Ishikawa (cell line): ENCODE measurements around the gene GABRA5.

Experiments used
- CEBPB ChIP-seq: IDR thresholded peaks from 2 replicates; pipeline ENCODE4 v1.6.1; 2012
- CREB1 ChIP-seq: IDR thresholded peaks from 2 replicates; pipeline ENCODE4 v1.6.1; 2012; ENCODE audit warnings: low read depth
- EGR1 ChIP-seq: IDR thresholded peaks from 2 replicates; pipeline ENCODE4 v1.6.1; 2012
- EP300 ChIP-seq: IDR thresholded peaks from 2 replicates; pipeline ENCODE4 v1.6.1; 2012; ENCODE audit warnings: borderline replicate concordance
- FOXM1 ChIP-seq: IDR thresholded peaks from 2 replicates; pipeline ENCODE4 v1.6.1; 2012; ENCODE audit warnings: low read depth, borderline replicate concordance
- MAX ChIP-seq: IDR thresholded peaks from 2 replicates; pipeline ENCODE4 v1.6.1; 2012
- NFIC ChIP-seq: IDR thresholded peaks from 2 replicates; pipeline ENCODE4 v1.6.1; 2012
- RAD21 ChIP-seq: IDR thresholded peaks from 2 replicates; pipeline ENCODE4 v1.6.1; 2012; ENCODE audit warnings: low read depth
- REST ChIP-seq: IDR thresholded peaks from 2 replicates; pipeline ENCODE4 v1.6.1; 2012; ENCODE audit warnings: low read depth, mild to moderate bottlenecking
- TAF1 ChIP-seq: IDR thresholded peaks from 2 replicates; pipeline ENCODE4 v1.6.1; 2012; ENCODE audit warnings: low read depth, mild to moderate bottlenecking
- TCF12 ChIP-seq: IDR thresholded peaks from 2 replicates; pipeline ENCODE4 v1.6.1; 2012; ENCODE audit warnings: low read depth
- TEAD4 ChIP-seq: IDR thresholded peaks from 2 replicates; pipeline ENCODE4 v1.6.1; 2012
- YY1 ChIP-seq: IDR thresholded peaks from 2 replicates; pipeline ENCODE4 v1.6.1; 2012; ENCODE audit warnings: low read depth
- ZBTB7A ChIP-seq: IDR thresholded peaks from 2 replicates; pipeline ENCODE4 v1.6.1; 2012; ENCODE audit warnings: low read depth
- TF ChIP-seq, protein P1 (sequence below): IDR thresholded peaks from 2 replicates; pipeline ENCODE4 v1.6.1; 2012

Gene GABRA5

DNA sequence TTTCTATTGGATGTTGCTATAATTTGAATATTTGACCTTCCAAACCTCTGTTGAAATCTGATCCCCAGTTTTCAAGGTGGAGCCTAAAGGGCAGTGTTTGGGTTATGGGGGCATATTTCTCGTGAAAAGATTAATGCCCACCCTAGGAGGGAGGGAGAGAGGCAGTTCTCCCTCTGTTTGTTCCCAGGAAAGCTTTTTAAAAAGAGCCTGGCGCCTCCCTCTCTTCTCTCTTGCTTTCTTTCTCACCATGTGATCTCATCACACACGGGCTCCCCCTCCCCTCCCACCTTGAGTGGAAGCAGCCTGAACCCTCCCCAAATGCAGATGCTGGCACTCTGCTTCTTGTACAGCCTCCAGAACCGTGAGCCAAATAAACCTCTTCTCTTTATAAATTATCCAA lies 12.4 kb upstream of the GABRA5 start:
- TF ChIP-seq, protein P1, sequence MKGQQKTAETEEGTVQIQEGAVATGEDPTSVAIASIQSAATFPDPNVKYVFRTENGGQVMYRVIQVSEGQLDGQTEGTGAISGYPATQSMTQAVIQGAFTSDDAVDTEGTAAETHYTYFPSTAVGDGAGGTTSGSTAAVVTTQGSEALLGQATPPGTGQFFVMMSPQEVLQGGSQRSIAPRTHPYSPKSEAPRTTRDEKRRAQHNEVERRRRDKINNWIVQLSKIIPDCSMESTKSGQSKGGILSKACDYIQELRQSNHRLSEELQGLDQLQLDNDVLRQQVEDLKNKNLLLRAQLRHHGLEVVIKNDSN, result no peak
- TF ChIP-seq CREB1, result no peak
- no peak for TF ChIP-seq ZBTB7A
- TF ChIP-seq EGR1, result no peak
- TF ChIP-seq FOXM1, result no peak
- TF ChIP-seq RAD21, result no peak
- TF ChIP-seq REST, result no peak
- TF ChIP-seq TEAD4, result no peak
- no peak for TF ChIP-seq CEBPB
- TF ChIP-seq YY1, result no peak

DNA sequence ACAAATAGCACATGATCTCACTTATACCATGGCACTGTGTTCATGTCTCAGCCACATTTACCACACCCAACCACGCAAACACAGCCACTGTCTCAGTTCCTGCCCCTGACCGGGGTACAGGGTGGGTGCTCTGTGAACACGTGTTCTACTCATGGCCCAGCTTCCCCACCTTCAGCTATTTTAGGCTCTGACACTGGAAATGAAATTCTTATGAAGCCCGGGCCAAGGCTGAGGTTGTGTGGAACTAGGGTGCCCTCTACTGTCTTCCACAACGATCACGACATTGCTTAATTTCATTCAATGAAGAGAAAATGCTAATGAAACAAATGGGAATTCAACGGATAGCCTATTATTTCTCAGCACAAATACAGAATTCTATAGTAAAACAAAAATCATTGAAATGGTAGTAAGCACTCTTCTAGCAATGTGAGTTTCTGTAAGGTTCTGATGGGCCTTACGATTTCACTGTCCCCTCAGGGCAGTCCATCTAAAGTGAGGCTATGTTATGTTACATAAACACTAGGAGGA lies 2.1 kb upstream of the GABRA5 start:
- TF ChIP-seq RAD21, result peak; percentile 43
- no peak for TF ChIP-seq ZBTB7A

- TF ChIP-seq YY1 (no peak), EGR1 (no peak)
- TF ChIP-seq, protein P1, result no peak
Observed at GRCh38 chr15:26867200-26868007, 542 bp downstream of the GABRA5 start.

GRCh38 chr15:26868029-26868685 lies 1.3 kb downstream of the GABRA5 start:
- TF ChIP-seq EGR1, result no peak
- TF ChIP-seq NFIC, result no peak
- TF ChIP-seq, protein P1, result no peak
- no peak for TF ChIP-seq MAX
- no peak for TF ChIP-seq CREB1
- no peak for TF ChIP-seq TAF1
- no peak for TF ChIP-seq RAD21
- no peak for TF ChIP-seq EP300
- no peak for TF ChIP-seq TEAD4
- TF ChIP-seq REST, result no peak
- TF ChIP-seq FOXM1, result no peak
- TF ChIP-seq ZBTB7A, result no peak

DNA sequence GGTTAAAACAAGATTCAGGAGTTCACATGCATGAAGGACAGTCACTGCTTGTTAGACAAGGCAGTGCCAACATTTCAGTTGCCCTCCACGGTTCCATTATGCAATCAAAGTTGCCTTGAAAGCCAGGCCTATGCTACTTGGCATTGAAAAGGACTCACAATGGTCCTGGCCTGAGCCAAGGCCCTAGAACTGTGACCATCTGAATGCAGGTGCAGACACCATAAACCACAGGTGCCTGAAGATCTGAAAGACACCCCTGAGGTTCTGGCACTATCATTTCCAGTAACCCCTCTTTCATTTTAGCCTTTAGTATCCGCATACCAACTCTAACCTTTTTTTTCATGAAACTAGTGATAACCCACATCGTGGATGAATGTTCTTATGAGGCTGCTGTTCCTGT lies 2.8 kb downstream of the GABRA5 start:
- TF ChIP-seq NFIC (no peak), EP300 (no peak)
- TF ChIP-seq, protein P1, result no peak

DNA sequence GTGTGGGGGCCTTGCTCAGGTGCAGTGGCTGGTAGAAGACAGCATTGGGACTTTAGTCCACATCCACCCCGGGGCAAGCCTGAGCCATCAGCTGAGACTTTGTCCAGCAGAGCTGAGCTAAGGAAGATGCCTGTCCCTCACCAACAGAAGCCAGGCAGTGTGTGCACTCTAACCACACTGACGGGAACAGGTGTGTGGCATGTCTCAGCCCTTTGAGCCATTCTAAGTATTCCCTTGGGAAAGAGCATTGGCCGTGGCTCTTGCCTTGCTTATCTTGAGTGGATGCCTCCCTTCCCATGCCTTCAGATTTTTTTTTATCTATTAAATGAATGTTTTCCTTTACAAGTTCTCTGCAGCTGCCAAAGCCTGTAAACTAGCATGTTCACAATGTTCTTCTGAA lies 3.5 kb downstream of the GABRA5 start:
- TF ChIP-seq CREB1 (no peak), TEAD4 (no peak), ZBTB7A (no peak), EGR1 (no peak), RAD21 (no peak), MAX (no peak), NFIC (no peak), REST (no peak), TAF1 (no peak), FOXM1 (no peak), YY1 (no peak), CEBPB (no peak), TCF12 (no peak), EP300 (no peak)
- TF ChIP-seq, protein P1, result no peak
